Ramos (cell line): ENCODE measurements around the gene ARIH2.
"Not testable (repeated sequence)": the region's sequence is repeated elsewhere in the genome, so short reads cannot be mapped to it uniquely, and the experiment has no call there.

Experiments used
- in situ Hi-C: fragments of 300-500 bp; cut with MboI; formaldehyde crosslinking; loops from one replicate; pipeline ENCODE4 v1.14.3; 2022; ENCODE audit warnings: low sequenced_read_pairs; ENCODE audit not compliant: unreplicated experiment

Gene ARIH2

GRCh38 chr3:48918388-48919214 is at the start of gene ARIH2:
TSS of gene ARIH2 (plus strand) at chr3:48918842. CDS start at chr3:48927559, 8,717 bp downstream.
- in situ Hi-C loops, result no loop called here

- in situ Hi-C loops, result no loop called here
Observed at GRCh38 chr3:48877671-48878070, 41.0 kb upstream of the ARIH2 start.

GRCh38 chr3:48879307-48879993 is 39.2 kb upstream of the ARIH2 start:
- in situ Hi-C loops, result no loop called here

- in situ Hi-C loops, result no loop called here
Observed at GRCh38 chr3:48879994-48880377, 38.7 kb upstream of the ARIH2 start.

- in situ Hi-C loops, result no loop called here
Observed at GRCh38 chr3:48881006-48881405, 37.6 kb upstream of the ARIH2 start.

- in situ Hi-C loops, result no loop called here
Observed at GRCh38 chr3:48881652-48882114, 37.0 kb upstream of the ARIH2 start.

- in situ Hi-C loops, result no loop called here
Observed at GRCh38 chr3:48885753-48886152, 32.9 kb upstream of the ARIH2 start.

- in situ Hi-C loops, result no loop called here
Observed at GRCh38 chr3:48891606-48892005, 27.0 kb upstream of the ARIH2 start.

- in situ Hi-C loops, result no loop called here
Observed at GRCh38 chr3:48894516-48894915, 24.1 kb upstream of the ARIH2 start.

GRCh38 chr3:48896936-48897335 is 21.7 kb upstream of the ARIH2 start:
- in situ Hi-C loops, result no loop called here

GRCh38 chr3:48897460-48898376 is 20.9 kb upstream of the ARIH2 start:
- in situ Hi-C loops, result no loop called here

- in situ Hi-C loops, result no loop called here
Observed at GRCh38 chr3:48898383-48899234, 20.0 kb upstream of the ARIH2 start, which contains the start of gene SLC25A20. TSS of gene SLC25A20 (minus strand) at chr3:48898882. CDS start at chr3:48898794, 88 bp downstream.

GRCh38 chr3:48899273-48899672 is 19.4 kb upstream of the ARIH2 start:
- in situ Hi-C loops, result no loop called here

- in situ Hi-C loops, result not testable (repeated sequence)
Observed at GRCh38 chr3:48907026-48907425, 11.6 kb upstream of the ARIH2 start.

- in situ Hi-C loops, result no loop called here
Observed at GRCh38 chr3:48915296-48915695, 3.3 kb upstream of the ARIH2 start.

- in situ Hi-C loops, result no loop called here
Observed at GRCh38 chr3:48919215-48920138, 835 bp downstream of the ARIH2 start.

GRCh38 chr3:48926425-48927392 is 8.1 kb downstream of the ARIH2 start:
- in situ Hi-C loops, result no loop called here
